OCI-LY1 (cell line): ENCODE data around the gene TEX10.

ENCODE experiments used
- H2AFZ ChIP-seq: fragments of 200-600 bp; sonication (generic), shearing (Covaris generic); 2 replicates; pipeline ENCODE4 v1.6.0; 2014; ENCODE audit warnings: antibody characterized with exemption, mild to moderate bottlenecking, low read length
- H3F3A ChIP-seq: fragments of 200-600 bp; sonication (generic), shearing (Covaris generic); 2 replicates; pipeline ENCODE4 v1.6.0; 2014; ENCODE audit warnings: mild to moderate bottlenecking, antibody characterized with exemption, low read length, moderate library complexity; ENCODE audit not compliant: insufficient read depth
- H3K27ac ChIP-seq: fragments of 200-600 bp; sonication (generic); 2 replicates; pipeline ENCODE4 v1.5.1; 2014; ENCODE audit warnings: low read length, mixed run types, mild to moderate bottlenecking, low read depth; ENCODE audit not compliant: poor library complexity, severe bottlenecking
- H3K27me3 ChIP-seq: fragments of 200-600 bp; sonication (generic); 2 replicates; pipeline ENCODE4 v1.6.0; 2014; ENCODE audit warnings: antibody characterized with exemption, mild to moderate bottlenecking, low read length, moderate library complexity; ENCODE audit not compliant: insufficient read depth
- H3K36me3 ChIP-seq: fragments of 200-600 bp; sonication (generic); 2 replicates; pipeline ENCODE4 v1.6.1; 2014; ENCODE audit warnings: mild to moderate bottlenecking, antibody characterized with exemption, low read length, moderate library complexity, mixed read lengths; ENCODE audit not compliant: insufficient read depth
- H3K4me1 ChIP-seq: fragments of 200-600 bp; sonication (generic); 2 replicates; pipeline ENCODE4 v1.5.1; 2014; ENCODE audit warnings: mild to moderate bottlenecking, low read length, moderate library complexity; ENCODE audit not compliant: insufficient read depth, severe bottlenecking
- H3K4me2 ChIP-seq: fragments of 200-600 bp; sonication (generic), shearing (Covaris generic); 2 replicates; pipeline ENCODE4 v1.6.1; 2014; ENCODE audit warnings: low read length
- H3K4me3 ChIP-seq: fragments of 200-600 bp; sonication (generic); 2 replicates; pipeline ENCODE4 v1.5.1; 2014; ENCODE audit warnings: low read length, low read depth, mild to moderate bottlenecking, mixed read lengths; ENCODE audit not compliant: poor library complexity, severe bottlenecking
- H3K79me2 ChIP-seq: fragments of 200-600 bp; shearing (Covaris generic); 2 replicates; pipeline ENCODE4 v1.6.1; 2016; ENCODE audit warnings: mixed run types, low read length, mixed read lengths; ENCODE audit not compliant: insufficient read depth
- H3K9ac ChIP-seq: fragments of 200-600 bp; sonication (generic), shearing (Covaris generic); 2 replicates; pipeline ENCODE4 v1.6.1; 2014; ENCODE audit warnings: mild to moderate bottlenecking, low read length, mixed read lengths
- H3K9me2 ChIP-seq: fragments of 200-600 bp; sonication (generic), shearing (Covaris generic); 2 replicates; pipeline ENCODE4 v1.6.1; 2014; ENCODE audit warnings: low read depth, mild to moderate bottlenecking, low read length, mixed read lengths
- H3K9me3 ChIP-seq: fragments of 200-600 bp; shearing (Covaris generic); 2 replicates; pipeline ENCODE4 v1.6.1; 2014; ENCODE audit warnings: low read length, mixed read lengths
- H4K20me1 ChIP-seq: fragments of 200-600 bp; sonication (generic), shearing (Covaris generic); 2 replicates; pipeline ENCODE4 v1.6.0; 2016; ENCODE audit warnings: mild to moderate bottlenecking, low read length; ENCODE audit not compliant: insufficient read depth
- CTCF ChIP-seq: fragments of 200-600 bp; sonication (generic), shearing (Covaris generic); IDR thresholded peaks from 2 replicates; pipeline ENCODE4 v1.5.1; 2017; ENCODE audit warnings: mild to moderate bottlenecking, antibody characterized with exemption, low read length, moderate library complexity, mixed read lengths
- EZH2 ChIP-seq: fragments of 200-600 bp; sonication (generic), shearing (Covaris generic); IDR thresholded peaks from 2 replicates; pipeline ENCODE4 v1.8.0; 2017; ENCODE audit warnings: borderline replicate concordance, mixed run types, mild to moderate bottlenecking, antibody characterized with exemption, low read length, moderate library complexity, mixed read lengths

TEX10 gene

GRCh38 chr9:100350188-100350587, 2.6 kb downstream of the TEX10 start:
- H4K20me1 ChIP-seq: no peaks in the 10 kb centered on the region
- no peak overlapping the region for H3K27ac ChIP-seq
- H3K4me2 ChIP-seq: peak overlapping the region; percentile 92
- no peak for TF ChIP-seq EZH2
- TF ChIP-seq CTCF: no peak
- H3K9me3 ChIP-seq: peaks cover 10% of the 10 kb centered on the region
- H3K9ac ChIP-seq: peak overlapping the region; percentile 56; the same call in 1 of the 2 replicates
- H3F3A ChIP-seq: no peaks in the 10 kb centered on the region
- peaks cover 37% of the 10 kb centered on the region for H3K36me3 ChIP-seq
- H3K79me2 ChIP-seq: peaks cover 74% of the 10 kb centered on the region
- H3K9me2 ChIP-seq: no peaks in the 10 kb centered on the region
- peaks cover 38% of the 10 kb centered on the region for H3K4me1 ChIP-seq
- peak overlapping the region; percentile 96 for H3K4me3 ChIP-seq
- no peak overlapping the region for H2AFZ ChIP-seq
- no peaks in the 10 kb centered on the region for H3K27me3 ChIP-seq

GRCh38 chr9:100346836-100347235, 5.9 kb downstream of the TEX10 start:
- Histone ChIP-seq H3K9me3 (no peaks in the 10 kb centered on the region), H2AFZ (no peak overlapping the region), H4K20me1 (no peaks in the 10 kb centered on the region)

GRCh38 chr9:100341889-100342288, 10.9 kb downstream of the TEX10 start:
- Histone ChIP-seq H3K79me2 (peaks cover 73% of the 10 kb centered on the region), H3K4me1 (peaks cover 23% of the 10 kb centered on the region), H3K9me2 (no peaks in the 10 kb centered on the region), H3K4me2 (no peak overlapping the region; the same call in 1 of the 2 replicates), H3K9ac (no peak overlapping the region), H3K4me3 (no peak overlapping the region), H3K27me3 (no peaks in the 10 kb centered on the region), H4K20me1 (no peaks in the 10 kb centered on the region), H3K9me3 (no peaks in the 10 kb centered on the region), H2AFZ (no peak overlapping the region), H3K36me3 (peaks cover 88% of the 10 kb centered on the region), H3K27ac (peak overlapping the region; percentile 44), H3F3A (no peaks in the 10 kb centered on the region)
- TF ChIP-seq CTCF (no peak), EZH2 (no peak)

More at GRCh38 chr9:100346836-100347235, 5.9 kb downstream of the TEX10 start:
- Histone ChIP-seq H3K4me1 (peaks cover 35% of the 10 kb centered on the region), H3K36me3 (peaks cover 64% of the 10 kb centered on the region), H3K27me3 (no peaks in the 10 kb centered on the region), H3K27ac (no peak overlapping the region), H3F3A (no peaks in the 10 kb centered on the region), H3K4me3 (no peak overlapping the region), H3K9ac (no peak overlapping the region), H3K79me2 (peaks cover 98% of the 10 kb centered on the region), H3K9me2 (no peaks in the 10 kb centered on the region), H3K4me2 (no peak overlapping the region)
- TF ChIP-seq EZH2 (no peak), CTCF (no peak)
